Stimulated activated CD4-positive, alpha-beta T cell treated with anti-CD3 and anti-CD28 coated beads, TNF-alpha, amount 100 ng/mL, for 48 hours (primary cell): ENCODE results near the gene APBA3.

ENCODE experiments used
- DNase-seq, 3 donors: peaks; one replicate each; pipeline ENCODE4 v3.0.0-alpha.2; 2020; ENCODE audit warnings: low read depth in 3 of 3

Gene APBA3

GRCh38 chr19:3788996-3789778, 27.7 kb upstream of the APBA3 start:
- no peak for DNase-seq

- DNase-seq, result peak in 1 of 3 donors; percentile 26
These were observed 24.7 kb upstream of the APBA3 start, which contains the start of gene MATK for GRCh38 chr19:3785938-3786824. MATK (minus strand) TSS chr19:3786381; CDS start chr19:3785135, 1,246 bp downstream.

- DNase-seq, result peak in 1 of 3 donors; percentile 20
These were observed 24.0 kb upstream of the APBA3 start for GRCh38 chr19:3785451-3785937.

- no peak for DNase-seq
These were observed 23.3 kb upstream of the APBA3 start for GRCh38 chr19:3784607-3785450.

GRCh38 chr19:3783660-3784584, 22.4 kb upstream of the APBA3 start:
- peak in 2 of 3 donors; percentile 22 to 44 for DNase-seq

- no peak for DNase-seq
These were observed 21.4 kb upstream of the APBA3 start for GRCh38 chr19:3782903-3783302.

- no peak for DNase-seq
These were observed 20.8 kb upstream of the APBA3 start for GRCh38 chr19:3782330-3782729.

- DNase-seq, result no peak
These were observed 20.1 kb upstream of the APBA3 start for GRCh38 chr19:3781603-3782002.

GRCh38 chr19:3780786-3781304, 19.4 kb upstream of the APBA3 start:
- no peak for DNase-seq

- no peak for DNase-seq
These were observed 17.6 kb upstream of the APBA3 start for GRCh38 chr19:3778899-3779723.

GRCh38 chr19:3778104-3778867, 16.8 kb upstream of the APBA3 start:
- no peak for DNase-seq

- DNase-seq, result no peak
These were observed 15.1 kb upstream of the APBA3 start for GRCh38 chr19:3776479-3777040.

- DNase-seq, result no peak
These were observed 14.3 kb upstream of the APBA3 start for GRCh38 chr19:3775831-3776230.

- DNase-seq, result no peak
These were observed 13.9 kb upstream of the APBA3 start for GRCh38 chr19:3775374-3775711.

- DNase-seq, result no peak
These were observed 13.3 kb upstream of the APBA3 start for GRCh38 chr19:3774621-3775373.

- DNase-seq, result no peak
These were observed 12.5 kb upstream of the APBA3 start for GRCh38 chr19:3773814-3774515.

- no peak for DNase-seq
These were observed 10.5 kb upstream of the APBA3 start, which contains the start of gene RAX2 for GRCh38 chr19:3771906-3772455. RAX2 (minus strand) TSS chr19:3772228; CDS start chr19:3771742, 486 bp downstream.
